Mesodermal cell (in vitro differentiated cells): ENCODE results near the gene TSKS.

Experiments used
- H3K27ac ChIP-seq: 2 replicates; pipeline ENCODE4 v1.7.0; 2013; ENCODE audit warnings: mild to moderate bottlenecking, low read depth, low read length, moderate library complexity; ENCODE audit not compliant: severe bottlenecking
- H3K36me3 ChIP-seq: 2 replicates; pipeline ENCODE4 v1.7.1; 2013; ENCODE audit warnings: mild to moderate bottlenecking, low read length, moderate library complexity; ENCODE audit not compliant: control insufficient read depth, insufficient read depth
- H3K4me1 ChIP-seq: one replicate; pipeline ENCODE4 v1.7.1; 2013; ENCODE audit warnings: mild to moderate bottlenecking, low read length; ENCODE audit not compliant: insufficient read depth, control insufficient read depth, poor library complexity, severe bottlenecking
- H3K4me3 ChIP-seq: 2 replicates; pipeline ENCODE4 v1.7.0; 2013; ENCODE audit warnings: low read length, control low read depth, mild to moderate bottlenecking; ENCODE audit not compliant: insufficient read depth, poor library complexity, severe bottlenecking; ENCODE audit errors: extremely low read depth
- H3K9me3 ChIP-seq: 2 replicates; pipeline ENCODE4 v1.7.1; 2013; ENCODE audit warnings: mild to moderate bottlenecking, low read length, moderate library complexity; ENCODE audit not compliant: control insufficient read depth
- WGBS, 2 experiments: methylation state at CpG; one replicate each; pipeline ENCODE4 v1.1.5; 2013; ENCODE audit warnings: missing lambda C conversion rate in 2 of 2; ENCODE audit not compliant: insufficient coverage in 2 of 2; 5-methylcytosine and 5-hydroxymethylcytosine counted together

The TSKS gene

DNA sequence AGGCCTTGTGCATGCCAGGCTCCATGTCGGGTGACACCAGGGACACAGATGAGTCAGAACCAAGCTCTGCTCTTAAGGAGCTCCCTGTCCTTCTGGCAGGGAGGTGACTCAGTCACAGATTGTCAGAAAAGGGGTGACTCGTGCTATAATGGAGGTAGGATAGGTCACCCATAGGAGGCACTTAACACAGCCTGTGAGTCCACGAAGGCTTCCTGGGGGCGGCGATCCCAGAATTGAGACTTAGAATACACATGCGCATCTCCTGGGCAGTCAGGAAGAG lies 30.4 kb upstream of the TSKS start:
- 84 to 87% methylated on average over 6 of the region's 6 CpGs for WGBS, 2 experiments
- Histone ChIP-seq H3K36me3 (peaks cover 94% of the 10 kb centered on the region), H3K4me1 (peaks cover 12% of the 10 kb centered on the region), H3K4me3 (no peak overlapping the region), H3K9me3 (no peaks in the 10 kb centered on the region), H3K27ac (peak overlapping the region; percentile 36)

DNA sequence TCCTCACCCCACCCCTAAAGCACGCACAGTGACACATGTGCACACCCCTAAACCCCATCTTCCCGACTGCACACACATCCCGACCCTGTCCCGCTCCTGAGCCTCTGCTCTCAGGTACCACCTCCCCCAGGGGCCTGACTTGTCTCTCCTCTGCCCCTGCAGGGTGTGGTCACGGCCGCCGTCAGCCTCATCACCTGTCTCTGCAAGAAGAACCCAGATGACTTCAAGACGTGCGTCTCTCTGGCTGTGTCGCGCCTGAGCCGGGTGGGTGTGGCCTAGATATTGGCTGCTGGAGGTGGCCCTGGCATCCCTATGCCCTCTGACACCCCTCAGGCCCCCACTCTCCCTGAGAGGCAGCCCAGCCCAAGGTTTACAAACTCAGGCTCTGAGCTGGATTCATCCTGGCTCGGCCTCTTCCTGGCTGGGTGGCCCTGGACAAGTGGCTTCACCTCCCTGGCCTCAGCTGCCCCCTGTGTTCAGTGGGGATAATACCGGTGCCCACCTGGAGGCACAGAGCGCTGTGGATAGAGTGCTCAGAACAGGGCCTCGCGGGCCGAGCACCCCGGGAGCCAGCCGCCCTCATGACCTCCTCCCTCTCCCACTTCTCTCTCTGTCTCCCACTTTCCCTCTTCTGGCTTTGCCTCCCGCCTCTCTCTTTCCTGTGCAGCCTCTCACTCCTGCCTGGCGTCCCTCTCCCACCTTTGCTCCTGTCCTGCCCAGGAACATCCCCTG lies 29.9 kb upstream of the TSKS start:
- Histone ChIP-seq H3K9me3 (no peaks in the 10 kb centered on the region), H3K27ac (peak overlapping the region; percentile 36), H3K4me3 (no peak overlapping the region), H3K36me3 (peaks cover 93% of the 10 kb centered on the region), H3K4me1 (peaks cover 12% of the 10 kb centered on the region)
- WGBS, 2 experiments: 93 to 97% methylated on average over 16 to 22 of the region's 22 CpGs

DNA sequence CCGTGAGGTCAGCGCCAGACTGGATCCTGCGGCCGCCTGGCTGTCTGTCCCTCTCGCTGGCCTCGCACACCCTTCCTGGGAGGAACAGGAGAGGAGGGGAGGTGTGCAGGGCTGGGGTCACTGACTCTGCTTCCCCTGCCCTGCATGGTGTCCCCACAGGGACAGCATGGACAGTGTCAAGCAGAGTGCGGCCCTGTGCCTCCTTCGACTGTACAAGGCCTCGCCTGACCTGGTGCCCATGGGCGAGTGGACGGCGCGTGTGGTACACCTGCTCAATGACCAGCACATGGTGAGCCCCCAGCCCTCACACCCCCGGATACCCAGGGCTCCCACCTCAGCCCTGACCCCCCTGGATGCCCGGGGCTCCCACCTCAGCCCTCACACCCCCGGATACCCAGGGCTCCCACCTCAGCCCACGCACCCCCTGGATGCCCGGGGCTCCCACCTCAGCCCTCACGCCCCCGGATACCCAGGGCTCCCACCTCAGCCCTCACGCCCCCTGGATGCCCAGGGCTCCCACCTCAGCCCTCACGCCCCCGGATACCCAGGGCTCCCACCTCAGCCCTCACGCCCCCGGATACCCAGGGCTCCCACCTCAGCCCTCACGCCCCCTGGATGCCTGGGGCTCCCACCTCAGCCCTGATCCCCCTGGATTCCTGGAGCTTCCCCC lies 28.8 kb upstream of the TSKS start:
- H3K4me3 ChIP-seq: no peak overlapping the region
- no peaks in the 10 kb centered on the region for H3K9me3 ChIP-seq
- H3K36me3 ChIP-seq: peaks cover 93% of the 10 kb centered on the region
- 95 to 99% methylated on average over 14 to 17 of the region's 26 CpGs for WGBS, 2 experiments
- H3K4me1 ChIP-seq: peaks cover 15% of the 10 kb centered on the region
- H3K27ac ChIP-seq: no peak overlapping the region

DNA sequence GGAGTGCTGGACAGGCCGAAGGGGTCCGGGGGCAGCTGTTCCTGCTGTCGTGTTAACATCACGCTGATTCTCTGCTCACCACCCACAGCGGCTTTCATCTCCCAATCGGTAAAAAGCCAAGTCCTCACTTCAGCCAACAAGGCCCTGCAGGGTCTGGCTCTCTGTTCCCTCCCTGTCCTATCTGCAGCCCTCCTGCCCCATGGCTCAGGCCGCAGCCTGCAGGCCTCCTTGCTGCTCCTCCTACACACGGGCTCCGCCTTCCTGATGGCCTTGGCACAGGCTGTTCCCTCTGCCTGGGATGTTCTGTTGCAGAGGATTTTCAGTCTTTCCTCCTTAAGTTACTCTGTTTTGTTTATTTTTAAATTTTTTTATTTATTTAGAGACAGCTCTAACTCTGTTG lies 27.8 kb upstream of the TSKS start:
- Histone ChIP-seq H3K4me3 (no peak overlapping the region), H3K36me3 (peaks cover 90% of the 10 kb centered on the region), H3K27ac (no peak overlapping the region), H3K9me3 (no peaks in the 10 kb centered on the region), H3K4me1 (peaks cover 25% of the 10 kb centered on the region)
- WGBS, 2 experiments: 93 to 99% methylated on average over 7 to 9 of the region's 9 CpGs

DNA sequence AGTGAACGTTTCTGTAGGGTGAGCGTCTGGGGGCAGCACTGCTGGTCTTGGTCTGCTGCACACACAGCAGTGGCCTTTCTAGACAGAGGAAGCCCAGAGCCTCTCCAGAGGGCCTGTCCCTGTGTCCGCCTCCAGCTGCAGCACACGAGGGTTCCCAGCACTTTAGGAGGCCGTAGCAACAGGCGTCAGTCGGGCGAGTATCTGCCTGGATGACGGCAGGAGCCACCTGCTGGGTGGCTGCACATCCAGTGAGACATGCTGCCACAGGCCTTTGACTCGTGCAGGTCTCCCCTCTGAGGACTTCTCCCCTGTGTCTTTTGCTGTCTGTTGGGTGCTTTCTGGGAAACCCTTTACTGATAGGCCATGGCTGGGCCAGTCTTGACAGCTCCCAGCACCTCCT lies 25.8 kb upstream of the TSKS start:
- Histone ChIP-seq H3K4me3 (no peak overlapping the region), H3K36me3 (peaks cover 84% of the 10 kb centered on the region), H3K9me3 (no peaks in the 10 kb centered on the region), H3K4me1 (peaks cover 26% of the 10 kb centered on the region), H3K27ac (no peak overlapping the region)
- 90 to 95% methylated on average over 10 of the region's 10 CpGs for WGBS, 2 experiments

DNA sequence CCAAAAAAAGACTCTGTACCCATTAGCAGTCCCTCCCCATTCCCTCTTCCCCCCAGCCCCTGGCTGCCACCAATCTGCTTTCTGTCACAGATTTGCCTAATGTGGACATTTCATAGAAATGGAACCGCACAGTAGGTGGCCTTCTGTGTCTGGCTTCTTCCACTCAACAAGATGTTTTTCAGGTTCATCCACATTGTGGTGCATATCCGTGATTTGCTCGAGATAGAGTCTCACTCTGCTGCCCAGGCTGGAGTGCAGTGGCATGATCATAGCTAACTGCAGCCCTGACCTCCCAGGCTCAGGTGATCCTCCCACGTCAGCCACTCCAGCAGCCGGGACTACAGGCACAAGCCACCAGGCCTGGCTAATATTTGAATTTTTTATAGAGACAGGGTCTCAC lies 24.6 kb upstream of the TSKS start:
- WGBS, 2 experiments: 88 to 98% methylated on average over 3 to 5 of the region's 5 CpGs
- H3K36me3 ChIP-seq: peaks cover 87% of the 10 kb centered on the region
- no peak overlapping the region for H3K27ac ChIP-seq
- H3K4me1 ChIP-seq: peaks cover 15% of the 10 kb centered on the region
- H3K4me3 ChIP-seq: no peak overlapping the region
- H3K9me3 ChIP-seq: no peaks in the 10 kb centered on the region

DNA sequence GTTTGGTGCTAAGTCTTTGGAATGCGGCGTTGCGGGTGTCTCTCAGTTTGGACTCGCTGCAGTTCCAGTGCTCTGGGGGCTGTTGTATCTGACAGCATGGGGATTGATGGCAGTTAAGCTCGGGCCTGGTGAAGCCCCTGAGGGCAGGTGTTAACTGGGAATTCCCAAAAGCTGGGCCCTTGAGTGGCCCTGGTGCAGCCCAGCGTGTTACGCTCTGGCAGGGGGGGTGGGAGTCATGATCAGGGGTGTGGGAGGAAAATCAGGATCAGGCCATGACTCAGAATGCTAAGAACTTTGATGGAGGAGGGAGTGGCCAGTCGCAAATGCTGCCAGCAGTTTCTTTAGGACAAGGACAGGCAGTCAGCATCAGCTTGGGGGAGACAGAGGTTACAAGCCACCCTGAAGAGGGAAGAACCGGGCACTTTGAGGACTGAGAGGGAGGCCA lies 23.3 kb upstream of the TSKS start:
- 74 to 81% methylated on average over 6 to 9 of the region's 9 CpGs for WGBS, 2 experiments

DNA sequence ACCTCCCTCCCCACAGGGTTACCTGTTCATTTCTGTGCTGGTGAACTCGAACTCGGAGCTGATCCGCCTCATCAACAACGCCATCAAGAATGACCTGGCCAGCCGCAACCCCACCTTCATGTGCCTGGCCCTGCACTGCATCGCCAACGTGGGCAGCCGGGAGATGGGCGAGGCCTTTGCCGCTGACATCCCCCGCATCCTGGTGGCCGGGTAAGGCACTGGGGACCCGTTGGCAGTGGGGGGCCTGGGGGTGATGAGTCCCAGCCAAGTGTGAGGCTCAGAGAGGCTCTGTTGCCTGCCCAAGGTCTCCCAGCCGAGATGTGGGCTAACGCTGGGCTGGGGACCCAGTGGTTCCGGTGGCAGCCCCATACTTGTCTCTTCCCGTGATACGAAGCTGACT lies 19.4 kb upstream of the TSKS start:
- Histone ChIP-seq H3K4me1 (peaks cover 14% of the 10 kb centered on the region), H3K9me3 (no peaks in the 10 kb centered on the region), H3K36me3 (peaks cover 69% of the 10 kb centered on the region), H3K4me3 (no peak overlapping the region), H3K27ac (no peak overlapping the region)
- WGBS, 2 experiments: 93 to 96% methylated on average over 14 to 18 of the region's 18 CpGs

More for the DNA sequence above, 23.3 kb upstream of the TSKS start:
- Histone ChIP-seq H3K9me3 (no peaks in the 10 kb centered on the region), H3K4me1 (peaks cover 14% of the 10 kb centered on the region), H3K4me3 (no peak overlapping the region), H3K27ac (peak overlapping the region; percentile 18), H3K36me3 (peaks cover 87% of the 10 kb centered on the region)

DNA sequence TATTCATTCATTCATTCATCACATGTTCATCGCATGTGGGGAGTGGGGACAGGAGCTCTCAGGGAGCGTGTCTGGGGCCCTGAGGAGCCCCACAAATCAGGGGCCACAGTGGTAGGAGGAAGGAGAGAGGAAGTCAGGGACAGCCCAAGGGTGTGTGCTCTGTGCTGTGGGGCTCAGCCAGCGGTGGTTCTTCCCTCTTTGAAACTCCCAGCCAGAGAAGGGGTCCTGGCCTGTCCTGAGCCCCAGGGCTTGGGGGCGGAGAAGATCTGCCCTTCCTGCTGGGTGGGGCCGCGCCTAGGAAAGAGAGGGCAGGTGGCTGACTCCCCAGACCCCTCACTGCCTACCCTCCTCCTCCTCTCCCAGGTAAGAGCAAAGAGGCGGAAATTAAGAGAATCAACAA lies 18.3 kb upstream of the TSKS start:
- 92% methylated on average over 2 to 3 of the region's 7 CpGs for WGBS, 2 experiments
- H3K4me3 ChIP-seq: no peak overlapping the region
- H3K4me1 ChIP-seq: peaks cover 6% of the 10 kb centered on the region
- no peaks in the 10 kb centered on the region for H3K9me3 ChIP-seq
- peaks cover 61% of the 10 kb centered on the region for H3K36me3 ChIP-seq
- H3K27ac ChIP-seq: no peak overlapping the region

DNA sequence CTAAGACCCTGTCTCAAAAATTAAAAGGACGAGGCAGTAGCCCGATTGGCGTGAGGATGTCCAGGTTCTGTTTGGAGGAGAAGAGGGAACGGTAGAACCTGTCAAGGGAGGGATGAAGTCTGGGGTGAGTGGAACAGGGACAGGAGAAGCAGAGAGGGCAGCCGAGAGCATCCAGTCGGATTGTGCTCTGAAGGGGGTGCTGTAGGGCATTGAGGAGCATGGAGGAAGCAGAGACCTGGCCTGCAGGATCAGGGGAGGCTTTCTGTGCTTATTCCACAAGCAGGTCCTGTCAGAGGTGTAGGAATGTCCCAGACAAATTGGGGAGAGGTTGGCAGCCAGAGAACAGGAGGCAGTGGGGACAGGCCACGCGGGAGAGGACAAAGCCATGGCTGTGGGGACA lies 17.8 kb upstream of the TSKS start:
- H3K9me3 ChIP-seq: no peaks in the 10 kb centered on the region
- peaks cover 65% of the 10 kb centered on the region for H3K36me3 ChIP-seq
- no peak overlapping the region for H3K4me3 ChIP-seq
- no peak overlapping the region for H3K27ac ChIP-seq
- peaks cover under 1% of the 10 kb centered on the region for H3K4me1 ChIP-seq
- 86 to 88% methylated on average over 6 to 8 of the region's 8 CpGs for WGBS, 2 experiments
